Measurements from ENCODE around the gene BET1.

GRCh38 chr7:93972029-93972725 lies 32.0 kb downstream of the BET1 start:
- TF ChIP-seq POLR2A (IDR thresholded peaks at IDR 0.05), result no peak
- no peak for TF ChIP-seq CTCF (IDR thresholded peaks at IDR 0.05)

All from tibial nerve (tissue), 3 donors.